HepG2 (cell line): ENCODE measurements around the gene NAPB.

Experiments
- CBX5 ChIP-seq: sonication (generic); formaldehyde crosslinking; IDR thresholded peaks from 2 replicates; pipeline ENCODE4 v1.4.0; 2020; ENCODE audit warnings: missing genetic modification reagents, borderline replicate concordance
- CREB1 ChIP-seq, 2 experiments: fragments of 450-650 bp in 1 of 2; IDR thresholded peaks; 2 replicates each; pipeline ENCODE4 v1.6.1; 2016 to 2017; ENCODE audit warnings: control low read depth in 1 of 2, mild to moderate bottlenecking in 1 of 2, missing compliant biosample characterization in 1 of 2, missing genetic modification characterization in 1 of 2
- HOXA7 ChIP-seq: sonication (generic); formaldehyde crosslinking; IDR thresholded peaks from 2 replicates; pipeline ENCODE4 v1.8.1; 2022; ENCODE audit warnings: mild to moderate bottlenecking, missing genetic modification reagents, moderate library complexity
- NR0B2 ChIP-seq: sonication (generic); formaldehyde crosslinking; IDR thresholded peaks from 2 replicates; pipeline ENCODE4 v1.4.0; 2020; ENCODE audit warnings: mild to moderate bottlenecking, missing genetic modification reagents
- PRPF4 ChIP-seq: fragments of 200-400 bp; formaldehyde crosslinking; IDR thresholded peaks from 2 replicates; pipeline ENCODE4 v1.6.1; 2016; ENCODE audit warnings: low read length, low read depth; ENCODE audit not compliant: poor library complexity, severe bottlenecking
- RBFOX2 ChIP-seq: fragments of 200-400 bp; formaldehyde crosslinking; IDR thresholded peaks from 2 replicates; pipeline ENCODE4 v1.6.1; 2017; ENCODE audit warnings: low read depth, mild to moderate bottlenecking, low read length
- RERE ChIP-seq: IDR thresholded peaks from 2 replicates; pipeline ENCODE4 v1.6.1; 2016; ENCODE audit warnings: low read depth, missing genetic modification reagents, missing compliant biosample characterization
- SAP130 ChIP-seq: IDR thresholded peaks from 2 replicates; pipeline ENCODE4 v1.6.1; 2016; ENCODE audit warnings: low read depth
- ZBTB1 ChIP-seq: sonication (generic); formaldehyde crosslinking; IDR thresholded peaks from 2 replicates; pipeline ENCODE4 v1.4.0; 2020; ENCODE audit warnings: missing genetic modification reagents, borderline replicate concordance
- ZNF138 ChIP-seq: sonication (generic); formaldehyde crosslinking; IDR thresholded peaks from 2 replicates; pipeline ENCODE4 v1.5.0; 2020; ENCODE audit warnings: mild to moderate bottlenecking, low read depth, missing genetic modification reagents
- ZNF790 ChIP-seq: sonication (generic); formaldehyde crosslinking; IDR thresholded peaks from 2 replicates; pipeline ENCODE4 v1.8.0; 2022; ENCODE audit warnings: missing genetic modification reagents, mild to moderate bottlenecking, borderline replicate concordance

DNA sequence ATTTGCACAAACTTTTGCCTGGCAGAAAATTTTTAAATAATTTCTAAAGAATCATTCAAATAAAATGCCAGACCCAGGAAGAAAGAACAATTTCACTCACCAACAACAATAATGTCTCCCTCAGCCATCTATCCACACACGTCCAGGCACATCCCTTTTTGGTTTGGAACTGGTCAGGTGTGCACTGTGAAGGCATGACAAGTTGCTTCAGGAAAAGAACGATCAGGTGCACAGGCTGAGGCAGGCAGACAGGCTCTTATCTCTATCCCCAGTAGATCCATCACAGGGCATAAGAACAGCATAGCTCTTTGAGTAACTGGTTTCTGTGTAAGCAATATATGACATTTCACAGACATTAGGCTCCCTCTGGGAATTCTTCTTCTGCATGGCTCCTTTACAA lies 88.8 kb downstream of the NAPB start:
- no peak for TF ChIP-seq RBFOX2
- no peak for TF ChIP-seq ZBTB1 (CRISPR knock-in tag)
- TF ChIP-seq HOXA7 = no peak
- no peak for TF ChIP-seq NR0B2 (CRISPR knock-in tag)
- TF ChIP-seq PRPF4 = no peak
- TF ChIP-seq RERE (CRISPR knock-in tag) = no peak
- TF ChIP-seq CREB1 (IDR thresholded peaks at IDR 0.05) = no peak
- no peak for TF ChIP-seq CREB1 (CRISPR knock-in tag; IDR thresholded peaks at IDR 0.05)
- no peak for TF ChIP-seq ZNF790 (CRISPR knock-in tag)
- TF ChIP-seq CBX5 (CRISPR knock-in tag) = no peak
- TF ChIP-seq ZNF138 (CRISPR knock-in tag) = no peak
- TF ChIP-seq SAP130 = no peak
